Suppressor macrophage treated with lipopolysaccharide for 4 hours (primary cell): ENCODE data around the gene SORCS1.
A peak's percentile ranks its signal among the peaks of the same experiment; 100 is the strongest.

Experiments
- DNase-seq: peaks from one replicate; pipeline ENCODE4 v3.0.0-alpha.2; 2020

SORCS1 gene

GRCh38 chr10:107163881-107164861, at the start of gene SORCS1:
TSS of gene SORCS1 (minus strand) at chr10:107164706.
- DNase-seq, result peak; percentile 3

GRCh38 chr10:107214261-107214660, 49.8 kb upstream of the SORCS1 start:
- DNase-seq, result no peak

DNA sequence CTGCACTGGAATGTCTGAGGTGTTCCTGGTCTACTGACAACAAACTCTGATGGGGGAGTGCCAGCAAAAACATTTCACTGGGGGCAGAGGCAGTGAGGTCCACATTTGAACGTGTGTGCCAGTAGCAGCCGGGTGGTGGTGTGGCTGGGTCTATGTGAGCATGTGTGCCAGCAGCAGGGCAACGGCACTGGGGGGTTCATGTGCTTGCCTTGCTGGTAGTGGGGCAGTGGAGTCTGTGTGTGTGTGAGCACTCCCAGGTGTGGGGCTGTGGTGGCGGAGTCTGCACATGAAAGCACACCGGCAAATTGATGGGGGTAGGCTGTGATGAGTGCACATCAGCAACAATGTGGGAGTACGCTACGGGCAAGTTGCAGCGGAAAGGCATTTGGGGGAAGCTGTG, 49.4 kb upstream of the SORCS1 start:
- DNase-seq, result no peak

DNA sequence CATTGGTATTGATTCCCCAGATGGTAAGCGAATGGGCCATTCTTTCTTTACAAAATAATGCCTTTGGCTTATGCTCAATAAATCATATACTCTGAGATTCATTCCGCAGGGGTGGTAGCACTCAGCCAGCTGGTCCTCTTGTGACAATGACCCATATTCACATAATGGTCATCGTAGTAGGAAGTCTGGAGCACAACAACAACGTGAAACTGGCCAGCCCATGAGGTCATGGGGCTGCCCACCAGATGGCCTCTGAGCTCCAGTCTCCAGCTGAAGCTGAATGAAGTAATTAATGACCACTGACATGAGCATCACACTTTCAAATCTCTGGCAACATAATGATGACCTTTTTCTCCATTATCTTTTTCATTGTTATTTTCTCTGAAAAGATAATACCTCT, 42.3 kb upstream of the SORCS1 start:
- DNase-seq, result no peak

DNA sequence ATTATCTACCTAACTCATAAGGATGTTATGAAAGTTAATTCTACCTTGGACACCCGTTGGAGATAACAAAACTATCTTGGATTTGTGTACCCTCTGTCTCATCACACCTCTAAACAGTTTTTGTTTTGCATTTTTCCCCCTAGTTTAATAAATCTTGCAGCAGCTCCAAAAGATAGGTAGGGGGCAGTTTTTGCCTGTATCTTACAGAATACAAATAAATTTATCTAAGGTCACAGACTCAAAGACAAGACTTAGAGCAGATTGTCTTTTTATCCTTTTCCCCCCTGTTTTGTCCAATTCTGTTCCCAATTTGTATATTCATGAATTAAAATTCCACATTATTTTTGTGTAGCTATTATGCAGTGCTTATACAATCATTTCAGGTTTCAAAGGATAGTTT, 5.0 kb upstream of the SORCS1 start:
- DNase-seq, result no peak

GRCh38 chr10:107168738-107169137, 4.2 kb upstream of the SORCS1 start:
- DNase-seq, result no peak

- no peak for DNase-seq
These were observed 1.9 kb upstream of the SORCS1 start for GRCh38 chr10:107166403-107166802.

DNA sequence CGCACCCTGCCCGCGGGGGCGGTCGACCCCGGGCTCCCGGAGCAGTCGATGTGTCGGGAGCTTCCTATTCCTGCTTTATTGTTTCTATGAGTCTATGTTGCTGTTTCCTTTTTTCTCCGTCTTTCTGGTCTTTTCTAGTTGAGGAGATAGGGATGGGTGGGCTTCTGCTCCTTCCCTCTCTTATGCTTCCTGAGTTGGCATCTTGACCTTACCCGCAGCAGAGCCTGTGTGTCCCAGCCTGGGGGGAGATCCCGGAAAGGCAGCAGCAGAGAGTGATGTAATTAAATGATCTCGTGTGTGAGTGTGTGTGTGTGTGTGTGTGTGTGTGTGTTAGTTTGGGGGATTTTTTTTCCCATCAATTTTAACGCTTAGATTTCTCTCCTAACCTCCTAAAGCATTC, 486 bp upstream of the SORCS1 start:
- DNase-seq, result no peak

DNA sequence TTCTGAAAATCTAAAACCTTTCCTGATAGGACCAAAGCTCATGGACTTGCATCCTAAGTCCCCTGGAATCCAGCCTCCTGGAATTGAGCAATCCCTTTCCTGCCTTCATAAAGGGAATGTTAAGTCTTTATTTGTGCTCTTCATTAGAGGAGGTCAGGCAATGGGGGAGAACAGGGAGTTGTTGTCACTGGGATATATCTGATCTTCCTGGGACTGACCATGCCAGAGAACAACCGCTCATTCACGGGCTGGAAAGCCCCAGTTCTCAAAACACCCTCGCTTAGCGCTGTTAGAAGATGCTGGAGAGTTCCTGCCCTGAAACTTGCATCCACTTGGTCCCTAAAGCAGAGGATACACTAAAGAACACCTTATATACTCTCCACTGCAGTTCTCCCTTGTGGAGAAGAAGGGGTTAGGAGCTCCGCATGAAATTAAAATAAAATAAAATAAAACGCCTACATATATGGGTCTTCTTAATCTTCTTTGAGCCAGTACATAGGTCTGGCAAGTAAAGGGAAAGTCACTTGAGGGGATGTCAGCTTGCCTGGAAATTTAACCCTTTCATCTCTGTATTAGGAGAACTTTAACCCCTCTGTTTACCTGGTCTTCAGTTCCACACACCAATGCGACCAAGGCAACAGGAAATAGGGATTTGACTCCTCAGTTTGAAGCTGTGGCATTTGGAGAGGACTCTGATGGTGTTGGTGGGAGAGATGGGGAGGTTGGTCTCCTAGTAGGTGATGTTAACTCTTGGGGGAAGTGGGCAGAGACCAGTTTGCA, 1.2 kb downstream of the SORCS1 start:
- no peak for DNase-seq

DNA sequence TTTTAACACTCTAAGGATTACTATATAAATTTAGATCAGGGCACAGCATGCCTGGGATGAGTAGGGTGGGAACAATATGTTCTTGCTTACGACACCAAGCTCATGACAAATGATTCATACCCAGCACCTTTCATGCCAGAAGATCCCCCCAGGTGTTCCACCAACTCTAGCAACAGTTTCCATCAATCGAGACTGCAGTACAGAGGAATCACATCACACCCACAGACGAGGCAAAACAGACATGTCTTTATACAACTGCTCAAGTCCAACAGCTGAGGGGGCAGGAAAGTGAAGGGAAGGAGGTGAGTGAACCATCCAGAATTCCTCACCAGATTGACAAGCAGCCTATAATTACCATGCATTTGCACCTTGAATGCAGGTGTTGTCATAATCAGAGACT, 3.6 kb downstream of the SORCS1 start:
- DNase-seq, result no peak

DNA sequence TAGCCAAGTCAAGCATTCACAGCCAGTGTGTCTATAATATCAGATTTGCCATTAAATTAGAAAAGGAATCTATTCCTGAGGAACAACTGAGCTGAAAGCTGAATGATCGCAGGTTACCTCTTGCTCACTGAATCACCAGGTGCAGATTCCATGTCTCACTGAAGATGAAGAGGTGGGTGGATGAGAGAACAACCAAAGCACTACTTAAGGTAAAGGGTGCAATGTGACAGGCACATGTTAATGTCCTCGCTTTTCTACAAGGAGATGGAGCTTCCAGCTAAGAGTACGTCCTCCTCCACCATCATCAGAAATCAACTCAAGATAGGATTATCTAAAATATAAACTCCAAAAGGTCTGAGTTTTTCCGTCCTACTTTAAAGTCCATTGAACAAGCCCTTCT, 4.6 kb downstream of the SORCS1 start:
- DNase-seq, result no peak

DNA sequence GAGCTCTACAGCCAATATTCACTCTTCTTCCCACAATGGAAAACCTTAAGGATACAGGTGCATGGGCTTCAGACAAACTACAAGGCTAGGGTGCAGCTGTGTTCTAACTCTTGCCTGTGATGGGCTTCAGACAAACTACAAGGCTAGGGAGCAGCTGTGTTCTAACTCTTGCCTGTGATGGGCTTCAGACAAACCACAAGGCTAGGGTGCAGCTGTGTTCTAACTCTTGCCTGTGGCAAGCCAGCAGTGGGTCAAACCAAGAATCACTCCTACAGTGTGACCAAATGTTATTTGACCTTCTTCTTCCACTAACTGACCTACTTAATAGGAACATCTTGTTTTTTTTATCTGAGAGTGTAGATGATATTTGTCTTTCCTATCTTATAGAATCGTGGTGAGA, 7.4 kb downstream of the SORCS1 start:
- DNase-seq, result no peak

DNA sequence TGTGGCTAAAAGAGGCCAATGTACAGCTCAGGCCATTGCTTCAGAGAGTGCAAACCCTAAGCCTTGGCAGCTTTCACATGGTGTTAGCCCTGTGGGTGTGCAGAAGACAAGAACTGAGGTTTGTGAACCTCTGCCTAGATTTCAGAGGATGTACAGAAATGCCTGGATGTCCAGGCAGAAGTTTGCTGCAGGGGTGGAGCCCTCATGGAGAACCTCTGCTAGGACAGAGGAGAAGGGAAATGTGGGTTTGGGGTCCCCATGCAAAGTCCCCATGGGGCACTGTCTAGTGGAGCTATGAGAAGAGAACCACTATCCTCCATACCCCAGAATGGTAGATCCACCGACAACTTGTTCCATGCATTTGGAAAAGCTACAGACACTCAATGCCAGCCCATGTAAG, 12.4 kb downstream of the SORCS1 start:
- DNase-seq, result no peak

DNA sequence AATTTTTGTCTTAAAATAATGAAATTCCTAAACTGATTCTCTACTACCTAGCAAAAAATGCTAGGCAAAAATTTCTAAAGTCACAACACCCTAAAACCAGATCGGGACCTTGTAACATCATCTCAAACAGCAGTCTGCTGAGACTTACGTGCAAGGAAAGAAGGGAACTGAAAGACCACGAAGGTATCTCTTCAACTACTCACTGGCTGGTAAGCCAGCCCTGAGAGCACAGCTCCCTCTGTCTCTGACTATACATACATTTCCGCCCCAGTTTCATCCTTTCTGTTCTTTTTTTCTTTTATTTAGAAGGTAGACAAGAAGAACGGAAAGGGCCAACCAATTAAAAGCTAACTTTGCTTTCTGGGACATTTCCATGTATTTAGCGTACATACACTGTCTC, 15.6 kb downstream of the SORCS1 start:
- DNase-seq, result no peak

DNA sequence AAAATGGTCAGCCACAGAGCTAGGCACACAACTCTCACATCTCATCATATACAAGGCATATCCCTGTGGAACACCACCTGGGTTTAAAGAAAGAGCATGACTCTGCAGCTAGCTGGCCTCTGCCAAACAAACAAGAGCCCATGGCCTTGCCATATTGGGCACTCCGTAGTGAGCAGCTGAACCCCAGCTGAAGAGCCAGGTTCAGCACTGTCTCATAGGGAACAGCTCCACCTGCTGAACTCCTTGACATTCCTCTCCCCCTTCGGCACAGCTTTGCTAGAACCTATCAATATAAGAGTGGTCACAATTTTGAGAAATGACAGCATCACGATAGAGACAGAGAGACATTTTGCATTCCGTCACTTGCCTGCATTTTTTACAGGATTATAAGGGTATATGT, 20.0 kb downstream of the SORCS1 start:
- no peak for DNase-seq

GRCh38 chr10:107141524-107142061, 22.9 kb downstream of the SORCS1 start:
- DNase-seq, result no peak

GRCh38 chr10:107139237-107139636, 25.3 kb downstream of the SORCS1 start:
- no peak for DNase-seq

GRCh38 chr10:107133656-107134055, 30.9 kb downstream of the SORCS1 start:
- DNase-seq, result no peak

GRCh38 chr10:107129000-107129399, 35.5 kb downstream of the SORCS1 start:
- DNase-seq, result no peak

GRCh38 chr10:107126512-107127065, 37.9 kb downstream of the SORCS1 start:
- no peak for DNase-seq

DNA sequence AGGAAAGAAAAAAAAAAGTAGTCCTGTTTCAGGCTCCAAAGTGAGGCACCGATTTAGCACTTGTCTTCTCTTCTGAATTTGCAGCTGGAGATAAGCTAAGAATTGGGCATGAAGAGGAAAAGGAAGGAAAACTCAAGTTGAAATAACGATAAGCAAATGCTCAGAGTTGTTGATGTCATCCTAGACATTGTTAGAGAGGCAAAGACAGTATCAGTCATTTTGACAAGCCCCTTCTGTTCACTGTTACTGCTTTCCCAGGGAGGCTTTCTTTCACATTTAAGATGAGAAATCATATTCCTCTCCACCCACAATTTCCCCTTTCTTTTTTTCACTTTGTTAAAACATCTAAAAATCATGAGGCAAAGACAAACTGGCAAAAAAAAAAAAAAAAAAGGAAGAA, 41.8 kb downstream of the SORCS1 start:
- peak; percentile 10 for DNase-seq

- DNase-seq, result peak; percentile 1
These were observed 45.6 kb downstream of the SORCS1 start for GRCh38 chr10:107118866-107119265.

- DNase-seq, result no peak
These were observed 60.4 kb downstream of the SORCS1 start for GRCh38 chr10:107104026-107104652.
